Uterus (tissue), 4 donors: ENCODE measurements around the gene CACNA2D1. TPM values are rescaled to one million over a fixed set of nuclear protein-coding genes. Genes with fewer than 3 reads are reported as not detected.

ENCODE experiments used
- DNase-seq, 2 donors: peaks; one replicate each; pipeline ENCODE4 v3.0.0-alpha.2; 2019 to 2020
- H3K27ac ChIP-seq, 2 donors: fragments of 200-600 bp; sonication (generic); 1 replicate in 1 of 2; 2 replicates in 1 of 2; pipeline ENCODE4 v1.5.1; 2016 to 2018
- H3K27me3 ChIP-seq, 2 donors: fragments of 200-600 bp; sonication (generic); one replicate each; pipeline ENCODE4 v1.5.1; 2018 to 2019; ENCODE audit warnings: control low read depth in 1 of 2
- H3K36me3 ChIP-seq, 2 donors: fragments of 200-600 bp; sonication (generic); one replicate each; pipeline ENCODE4 v1.5.1; 2019; ENCODE audit warnings: control low read depth in 1 of 2
- H3K4me1 ChIP-seq, 2 donors: fragments of 200-600 bp; sonication (generic); one replicate each; pipeline ENCODE4 v1.5.1; 2018 to 2019; ENCODE audit warnings: control low read depth in 1 of 2
- H3K4me3 ChIP-seq, 2 donors: fragments of 200-600 bp; sonication (generic); 1 replicate in 1 of 2; 2 replicates in 1 of 2; pipeline ENCODE4 v1.5.1; 2018 to 2019; ENCODE audit warnings: mild to moderate bottlenecking in 1 of 2
- H3K9me3 ChIP-seq, 2 donors: fragments of 200-600 bp; sonication (generic); one replicate each; pipeline ENCODE4 v1.5.1; 2019; ENCODE audit warnings: control low read depth in 1 of 2
- POLR2A ChIP-seq, 2 donors: fragments of 450-650 bp; IDR thresholded peaks; one replicate each; pipeline ENCODE4 v1.6.1; 2016; ENCODE audit warnings: antibody characterized with exemption in 2 of 2, mild to moderate bottlenecking in 1 of 2, moderate library complexity in 1 of 2
- intact Hi-C: fragments of 100-400 bp; cut with DNase I; formaldehyde crosslinking; loops from one replicate; pipeline ENCODE4 v1.15.1; 2023; ENCODE audit warnings: low total_unique reads
- total RNA-seq, 4 donors: library from RNA; depleted of rRNA in 3 of 4; stranded (reverse); fragments of >200 nt in 3 of 4; gene quantifications; one replicate each; pipeline versions ENCODE4 v1.1.0 to v1.2.4, GENCODE V29; 2014 to 2023
- TF ChIP-seq, protein P1 (sequence below), 4 experiments: fragments of 200-600 bp in 2 of 4; fragments of 450-650 bp in 2 of 4; sonication (generic) in 2 of 4; IDR thresholded peaks; one replicate each; pipeline ENCODE4 v1.5.1; 2016 to 2019; ENCODE audit warnings: antibody characterized with exemption in 4 of 4, mild to moderate bottlenecking in 2 of 4, moderate library complexity in 1 of 4
- donor health status: DM: yes; HTN: yes; CAD: no.

Gene CACNA2D1
- total RNA-seq, 4 donors from 2014 or later: 30.1 to 54.1 (median 43.6) TPM

DNA sequence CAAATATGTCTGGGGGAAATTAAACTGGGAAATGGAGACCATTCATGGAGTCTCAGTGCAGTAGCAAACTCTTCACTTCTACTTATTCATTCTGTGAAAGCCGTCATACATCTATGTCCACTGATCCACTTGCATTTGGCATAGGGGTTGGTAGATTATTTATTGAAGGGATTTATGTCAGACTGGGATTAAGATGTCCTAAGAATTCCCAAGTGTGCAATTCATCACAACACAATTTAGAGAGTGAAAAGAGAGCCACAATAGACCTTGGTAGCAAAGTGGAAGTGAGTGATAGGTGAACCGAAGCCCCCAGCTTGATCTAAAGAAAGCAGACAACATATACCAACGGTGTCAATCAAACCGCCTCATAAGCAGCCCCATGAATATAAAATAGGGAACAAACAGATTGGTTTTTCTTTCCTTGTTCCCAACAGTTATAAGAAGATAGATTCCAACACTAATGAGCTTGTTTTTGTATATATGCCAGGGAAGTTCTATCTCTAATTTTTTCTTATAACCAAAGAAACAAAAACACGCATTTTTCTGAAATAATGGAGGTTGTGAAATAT is 234.3 kb downstream of the CACNA2D1 start:
- no peak overlapping the region for H3K27ac ChIP-seq
- H3K36me3 ChIP-seq: no peaks in the 10 kb centered on the region
- intact Hi-C loops: no loop called here
- no peaks in the 10 kb centered on the region for H3K4me1 ChIP-seq
- TF ChIP-seq, protein P1, sequence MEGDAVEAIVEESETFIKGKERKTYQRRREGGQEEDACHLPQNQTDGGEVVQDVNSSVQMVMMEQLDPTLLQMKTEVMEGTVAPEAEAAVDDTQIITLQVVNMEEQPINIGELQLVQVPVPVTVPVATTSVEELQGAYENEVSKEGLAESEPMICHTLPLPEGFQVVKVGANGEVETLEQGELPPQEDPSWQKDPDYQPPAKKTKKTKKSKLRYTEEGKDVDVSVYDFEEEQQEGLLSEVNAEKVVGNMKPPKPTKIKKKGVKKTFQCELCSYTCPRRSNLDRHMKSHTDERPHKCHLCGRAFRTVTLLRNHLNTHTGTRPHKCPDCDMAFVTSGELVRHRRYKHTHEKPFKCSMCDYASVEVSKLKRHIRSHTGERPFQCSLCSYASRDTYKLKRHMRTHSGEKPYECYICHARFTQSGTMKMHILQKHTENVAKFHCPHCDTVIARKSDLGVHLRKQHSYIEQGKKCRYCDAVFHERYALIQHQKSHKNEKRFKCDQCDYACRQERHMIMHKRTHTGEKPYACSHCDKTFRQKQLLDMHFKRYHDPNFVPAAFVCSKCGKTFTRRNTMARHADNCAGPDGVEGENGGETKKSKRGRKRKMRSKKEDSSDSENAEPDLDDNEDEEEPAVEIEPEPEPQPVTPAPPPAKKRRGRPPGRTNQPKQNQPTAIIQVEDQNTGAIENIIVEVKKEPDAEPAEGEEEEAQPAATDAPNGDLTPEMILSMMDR (IDR thresholded peaks at IDR 0.05): no peak
- H3K27me3 ChIP-seq: no peaks in the 10 kb centered on the region
- no peak for DNase-seq
- H3K4me3 ChIP-seq: no peak overlapping the region
- H3K9me3 ChIP-seq: no peaks in the 10 kb centered on the region

DNA sequence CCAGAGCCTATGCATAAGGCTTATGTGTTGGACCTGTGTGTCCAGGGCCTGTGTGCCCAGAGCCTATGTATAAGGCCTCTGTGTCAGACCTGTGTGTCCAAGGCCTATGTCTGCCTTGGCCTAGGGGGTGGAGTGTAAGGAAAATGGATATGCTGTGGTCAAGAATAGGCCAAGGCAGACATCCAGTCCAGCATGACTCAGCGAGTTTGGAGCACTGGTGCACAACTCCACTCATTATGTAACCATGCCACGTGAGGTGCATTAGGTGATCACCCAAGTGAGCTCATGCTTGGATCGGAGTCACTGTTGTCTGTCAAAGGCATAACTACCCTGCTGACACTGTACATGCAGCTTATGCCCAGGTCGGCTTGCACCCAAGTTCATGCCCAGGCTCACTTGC is 238.9 kb downstream of the CACNA2D1 start:
- Histone ChIP-seq H3K27ac (no peak overlapping the region), H3K9me3 (no peaks in the 10 kb centered on the region), H3K4me3 (no peak overlapping the region), H3K27me3 (no peaks in the 10 kb centered on the region), H3K4me1 (no peaks in the 10 kb centered on the region), H3K36me3 (no peaks in the 10 kb centered on the region)
- intact Hi-C loops: no loop called here
- DNase-seq: no peak
- TF ChIP-seq, protein P1 (IDR thresholded peaks at IDR 0.05): no peak
- TF ChIP-seq POLR2A (IDR thresholded peaks at IDR 0.05): no peak

DNA sequence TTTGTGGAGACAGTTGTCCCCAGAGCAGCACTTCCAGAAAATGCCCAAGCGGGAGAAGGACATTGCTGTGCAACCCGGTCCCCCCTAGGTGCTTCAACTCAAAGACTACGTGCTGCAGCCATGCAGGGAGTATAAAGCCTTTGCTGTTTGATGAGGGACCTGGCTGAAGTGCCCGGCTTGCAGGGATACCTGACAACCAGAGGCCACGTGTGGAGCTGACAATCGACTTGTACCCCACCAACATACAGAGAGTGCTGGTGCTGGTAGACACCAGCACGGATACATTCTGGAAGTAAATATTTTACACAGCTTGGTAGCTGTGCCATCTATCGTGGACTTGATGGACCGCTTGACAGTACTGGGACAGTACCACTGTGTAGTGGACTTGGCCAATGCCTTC is 240.6 kb downstream of the CACNA2D1 start:
- Histone ChIP-seq H3K4me3 (no peak overlapping the region), H3K9me3 (no peaks in the 10 kb centered on the region), H3K27me3 (no peaks in the 10 kb centered on the region), H3K36me3 (no peaks in the 10 kb centered on the region), H3K27ac (no peak overlapping the region), H3K4me1 (no peaks in the 10 kb centered on the region)
- TF ChIP-seq, protein P1 (IDR thresholded peaks at IDR 0.05): no peak
- TF ChIP-seq POLR2A (IDR thresholded peaks at IDR 0.05): no peak
- DNase-seq: no peak
- intact Hi-C loops: no loop called here

DNA sequence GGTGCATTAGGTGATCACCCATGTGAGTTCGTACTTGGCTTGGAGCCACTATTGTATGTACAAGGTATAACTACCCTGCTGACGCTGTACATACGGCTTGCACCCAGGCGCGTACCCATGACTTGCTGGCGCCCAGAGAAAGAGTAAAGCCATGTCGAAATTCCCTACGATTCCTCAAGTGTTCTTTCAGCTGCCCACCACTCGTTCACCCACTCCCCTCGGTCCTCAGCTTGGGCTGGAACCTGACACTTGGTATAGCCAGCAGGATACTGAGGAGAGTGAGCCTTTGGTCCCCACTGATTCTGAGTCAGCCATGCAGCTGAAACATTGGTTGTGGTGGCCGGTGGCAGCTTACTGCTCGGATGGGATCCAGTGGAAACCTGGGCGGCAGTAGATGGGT is 241.5 kb downstream of the CACNA2D1 start:
- no peaks in the 10 kb centered on the region for H3K4me1 ChIP-seq
- no peak for TF ChIP-seq POLR2A (IDR thresholded peaks at IDR 0.05)
- TF ChIP-seq, protein P1 (IDR thresholded peaks at IDR 0.05): no peak
- no peaks in the 10 kb centered on the region for H3K27me3 ChIP-seq
- no peaks in the 10 kb centered on the region for H3K9me3 ChIP-seq
- no peak overlapping the region for H3K27ac ChIP-seq
- no peak overlapping the region for H3K4me3 ChIP-seq
- H3K36me3 ChIP-seq: no peaks in the 10 kb centered on the region
- intact Hi-C loops: no loop called here
- DNase-seq: no peak

DNA sequence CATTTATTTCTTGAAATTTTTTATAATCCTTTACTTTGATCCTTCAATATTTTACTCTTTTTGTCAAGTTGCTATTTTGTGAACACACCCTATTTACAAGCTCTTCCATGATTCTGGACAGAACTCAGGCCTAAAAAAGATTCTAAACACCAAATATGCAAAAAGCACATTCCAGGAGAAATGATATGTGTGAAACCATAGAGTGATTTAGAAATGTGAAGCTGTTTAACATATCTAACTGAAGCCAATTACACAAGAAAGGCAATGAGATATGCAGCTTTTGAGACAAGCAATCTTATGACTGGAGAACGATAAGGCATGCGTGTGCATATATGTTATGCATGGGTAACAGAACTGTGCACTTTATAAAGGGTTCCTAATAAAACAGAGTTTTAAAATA is 243.0 kb downstream of the CACNA2D1 start:
- Histone ChIP-seq H3K36me3 (no peaks in the 10 kb centered on the region), H3K27ac (no peak overlapping the region), H3K4me1 (no peaks in the 10 kb centered on the region), H3K4me3 (no peak overlapping the region), H3K27me3 (no peaks in the 10 kb centered on the region), H3K9me3 (no peaks in the 10 kb centered on the region)
- intact Hi-C loops: no loop called here
- DNase-seq: no peak
- no peak for TF ChIP-seq POLR2A (IDR thresholded peaks at IDR 0.05)
- TF ChIP-seq, protein P1 (IDR thresholded peaks at IDR 0.05): no peak
